ENCODE measurements around the gene PRLR.
"Not testable (repeated sequence)": the region's sequence is repeated elsewhere in the genome, so short reads cannot be mapped to it uniquely, and the experiment has no call there.

The PRLR gene

GRCh38 chr5:35122819-35123218 lies 107.5 kb downstream of the PRLR start:
- no peak for DNase-seq

GRCh38 chr5:35120715-35121114 lies 109.6 kb downstream of the PRLR start:
- DNase-seq = no peak

GRCh38 chr5:35117967-35118366 lies 112.3 kb downstream of the PRLR start:
- DNase-seq = no peak

GRCh38 chr5:35115920-35116319 lies 114.4 kb downstream of the PRLR start:
- no peak for DNase-seq

- DNase-seq = no peak
Measured at GRCh38 chr5:35114698-35115097, 115.6 kb downstream of the PRLR start.

GRCh38 chr5:35112300-35112699 lies 118.0 kb downstream of the PRLR start:
- no peak for DNase-seq

- not testable (repeated sequence) for DNase-seq
Measured at GRCh38 chr5:35104550-35104949, 125.7 kb downstream of the PRLR start.

GRCh38 chr5:35103637-35104299 lies 126.5 kb downstream of the PRLR start:
- no peak for DNase-seq

- DNase-seq = not testable (repeated sequence)
Measured at GRCh38 chr5:35101720-35102119, 128.6 kb downstream of the PRLR start.

GRCh38 chr5:35101016-35101415 lies 129.3 kb downstream of the PRLR start:
- DNase-seq = no peak

GRCh38 chr5:35098214-35098613 lies 132.1 kb downstream of the PRLR start:
- no peak for DNase-seq

GRCh38 chr5:35096932-35097331 lies 133.4 kb downstream of the PRLR start:
- no peak for DNase-seq

- no peak for DNase-seq
Measured at GRCh38 chr5:35096216-35096615, 134.1 kb downstream of the PRLR start.

GRCh38 chr5:35095366-35095765 lies 134.9 kb downstream of the PRLR start:
- no peak for DNase-seq

GRCh38 chr5:35094948-35095347 lies 135.3 kb downstream of the PRLR start:
- DNase-seq = no peak

GRCh38 chr5:35092703-35093102 lies 137.6 kb downstream of the PRLR start:
- DNase-seq = no peak

- no peak for DNase-seq
Measured at GRCh38 chr5:35091704-35092103, 138.6 kb downstream of the PRLR start.

- peak; percentile 51 for DNase-seq
Measured at GRCh38 chr5:35089334-35090314, 140.7 kb downstream of the PRLR start.

GRCh38 chr5:35087991-35088390 lies 142.3 kb downstream of the PRLR start:
- DNase-seq = no peak

GRCh38 chr5:35083150-35083549 lies 147.1 kb downstream of the PRLR start:
- no peak for DNase-seq

- DNase-seq = no peak
Measured at GRCh38 chr5:35082530-35082929, 147.8 kb downstream of the PRLR start.

- no peak for DNase-seq
Measured at GRCh38 chr5:35081134-35081533, 149.2 kb downstream of the PRLR start.

- DNase-seq = no peak
Measured at GRCh38 chr5:35073160-35073559, 157.1 kb downstream of the PRLR start.

- DNase-seq = no peak
Measured at GRCh38 chr5:35069188-35069587, 161.1 kb downstream of the PRLR start.

All from activated CD4-positive, alpha-beta T cell treated with anti-CD3 and anti-CD28 coated beads, Interleukin-2, amount 50 U/mL, for 1 hour (primary cell).